K562 (cell line): Measurements from ENCODE around the gene LRGUK. TPM values are rescaled to one million over a fixed set of nuclear protein-coding genes. Genes with fewer than 3 reads are reported as not detected.

Experiments used
- ATAC-seq: fragments of 200-7000 bp; cut with Tn5 transposase; 3 replicates; pipeline ENCODE4 v1.9.1; 2020; ENCODE audit warnings: moderate library complexity
- BruUV-seq: library from RNA; stranded (reverse); fragments of 400-500 nt; replicated peaks from 2 replicates; lab custom pipeline; 2021; lab: Mats Ljungman, UMichigan
- CTCF ChIA-PET: fragments of 300-600 bp; formaldehyde crosslinking; extraction: SDS; loops from one replicate; lab custom pipeline; 2021; ENCODE audit warnings: low intra/inter-chr PET ratio; lab: Yijun Ruan, JAX
- POLR2A ChIA-PET: fragments of 300-600, 350-650 bp; sonication (Branson Sonifier 250); formaldehyde crosslinking; extraction: SDS; loops from one replicate; lab custom pipeline; 2021; ENCODE audit warnings: antibody characterized with exemption, inconsistent platforms; lab: Yijun Ruan, JAX
- DNase-seq, 4 experiments: peaks; one replicate each; pipeline versions ENCODE4 v3.0.0 to v3.0.0-alpha.2; 2011 to 2018; ENCODE audit warnings: low spot score in 3 of 4, mixed read lengths in 3 of 4; ENCODE audit errors: extremely low read depth in 1 of 4
- FAIRE-seq: peaks from 2 replicates; lab custom pipeline; 2011; peaks lifted over from hg19 to GRCh38; lab: Jason Lieb, UNC
- H2AFZ ChIP-seq: 2 replicates; pipeline ENCODE4 v1.6.0; 2011; ENCODE audit warnings: low read depth, low read length, control low read depth, inconsistent platforms
- H3K27ac ChIP-seq: fragments of 200-600 bp; 3 replicates; pipeline ENCODE4 v1.8.0; 2011; ENCODE audit warnings: low read depth, mild to moderate bottlenecking, control low read depth, inconsistent platforms, low read length, moderate library complexity, mixed read lengths; ENCODE audit errors: extremely low read depth
- H3K27me3 ChIP-seq, 2 experiments: fragments of 300-600 bp in 1 of 2; 2 replicates in 1 of 2; 3 replicates in 1 of 2; pipeline versions ENCODE4 v1.6.0 to v1.8.0; 2011; ENCODE audit warnings: inconsistent platforms in 2 of 2, low read length in 2 of 2, mild to moderate bottlenecking in 1 of 2, mixed read lengths in 1 of 2, moderate library complexity in 1 of 2; ENCODE audit not compliant: control insufficient read depth in 2 of 2, insufficient read depth in 2 of 2
- H3K36me3 ChIP-seq: fragments of 300-600 bp; 3 replicates; pipeline ENCODE4 v1.8.0; 2011; ENCODE audit warnings: mild to moderate bottlenecking, low read length, inconsistent platforms; ENCODE audit not compliant: control insufficient read depth, insufficient read depth
- H3K4me1 ChIP-seq, 2 experiments: fragments of 200-600 bp in 1 of 2; replicated peaks in 1 of 2; 2 replicates in 1 of 2; 3 replicates in 1 of 2; pipeline versions ENCODE4 v1.5.1 to v1.8.0; 2011; ENCODE audit warnings: inconsistent platforms in 2 of 2, low read length in 2 of 2, mild to moderate bottlenecking in 1 of 2, mixed read lengths in 1 of 2, moderate library complexity in 1 of 2; ENCODE audit not compliant: control insufficient read depth in 2 of 2, insufficient read depth in 2 of 2
- H3K4me2 ChIP-seq: 2 replicates; pipeline ENCODE4 v1.6.1; 2011; ENCODE audit warnings: low read length, control low read depth, inconsistent platforms, mixed read lengths; ENCODE audit not compliant: insufficient read depth
- H3K4me3 ChIP-seq: fragments of 200-600 bp; sonication (generic), shearing (Covaris generic); 2 replicates; pipeline ENCODE4 v1.5.1; 2016; ENCODE audit warnings: control low read depth, inconsistent platforms
- H3K79me2 ChIP-seq: fragments of 200-600 bp; 3 replicates; pipeline ENCODE4 v1.8.0; 2011; ENCODE audit warnings: low read length, inconsistent platforms; ENCODE audit not compliant: control insufficient read depth, insufficient read depth
- H3K9ac ChIP-seq, 2 experiments: 2 replicates each; pipeline versions ENCODE4 v1.6.0 to v1.6.1; 2011; ENCODE audit warnings: low read depth in 2 of 2, low read length in 2 of 2, control low read depth in 1 of 2, inconsistent platforms in 1 of 2, mild to moderate bottlenecking in 1 of 2, mixed read lengths in 1 of 2; ENCODE audit not compliant: insufficient read depth in 1 of 2
- H3K9me1 ChIP-seq: one replicate; pipeline ENCODE4 v1.6.0; 2011; ENCODE audit warnings: inconsistent platforms, mild to moderate bottlenecking, low read length, moderate library complexity; ENCODE audit not compliant: control insufficient read depth, insufficient read depth
- H3K9me3 ChIP-seq: replicated peaks from 2 replicates; pipeline ENCODE4 v1.5.1; 2011; ENCODE audit warnings: low read depth, low read length, inconsistent platforms; ENCODE audit not compliant: control insufficient read depth, insufficient read depth
- H4K20me1 ChIP-seq: replicated peaks from 2 replicates; pipeline ENCODE4 v1.6.1; 2011; ENCODE audit warnings: low read length, inconsistent platforms, mixed read lengths; ENCODE audit not compliant: control insufficient read depth, insufficient read depth
- CEBPB ChIP-seq: fragments of 450-650 bp; IDR thresholded peaks from 2 replicates; pipeline ENCODE4 v1.6.1; 2016; ENCODE audit warnings: missing genetic modification characterization, missing compliant biosample characterization
- RBM14 ChIP-seq: fragments of 200-400 bp; formaldehyde crosslinking; IDR thresholded peaks from 2 replicates; pipeline ENCODE4 v1.6.1; 2018; ENCODE audit warnings: low read depth, mild to moderate bottlenecking, low read length, moderate library complexity, borderline replicate concordance; ENCODE audit not compliant: insufficient read depth
- TRIM28 ChIP-seq: fragments of 450-650 bp; IDR thresholded peaks from 2 replicates; pipeline ENCODE4 v1.6.1; 2017
- U2AF1 ChIP-seq: fragments of 200-400 bp; formaldehyde crosslinking; optimal IDR thresholded peaks from 2 replicates; pipeline ENCODE3; 2017; ENCODE audit warnings: mild to moderate bottlenecking, low read depth, low read length, moderate library complexity
- WGBS: fragments of 100-300 bp; shearing (Covaris generic); methylation state at CpG from one replicate; pipeline ENCODE4 v1.1.6; 2016; ENCODE audit warnings: low coverage, mixed read lengths; ENCODE audit not compliant: insufficient coverage; ENCODE audit errors: missing lambda C conversion rate; 5-methylcytosine and 5-hydroxymethylcytosine counted together
- in situ Hi-C: fragments of 300-500 bp; cut with MboI; formaldehyde crosslinking; loops from 4 replicates; pipeline ENCODE4 v1.15.0; 2018; ENCODE audit warnings: inconsistent platforms, mixed read lengths
- intact Hi-C: fragments of 100-400 bp; cut with micrococcal nuclease; formaldehyde crosslinking; loops from 2 replicates; pipeline ENCODE4 v1.14.2; 2022
- polyA plus RNA-seq, 8 experiments: library from polyadenylated mRNA; depleted of rRNA in 4 of 8; stranded (reverse) in 5 of 8; unstranded in 3 of 8; fragments of >200 nt; fragmentation: Nextera tagmentation in 2 of 8; fragmentation: Illumina TruSeq in 1 of 8; extraction: Ambion mirVana in 2 of 8; extraction: Trizol in 1 of 8; gene quantifications; 2 replicates each; pipeline versions ENCODE4 v1.2.1 to v1.2.3, GENCODE V29; 2011 to 2014; ENCODE audit warnings: inconsistent platforms in 1 of 8, missing spikeins in 1 of 8
- total RNA-seq, 7 experiments: library from RNA; depleted of rRNA in 6 of 7; stranded (reverse); fragments of >200 nt in 6 of 7; fragmentation: Illumina TruSeq in 2 of 7; extraction: Trizol in 2 of 7; gene quantifications; 2 replicates each; pipeline versions ENCODE4 v1.2.1 to v1.2.3, GENCODE V29; 2011 to 2021; ENCODE audit warnings: low replicate concordance in 1 of 7
- TF ChIP-seq, protein P1 (sequence below): sonication (generic); formaldehyde crosslinking; IDR thresholded peaks from 2 replicates; pipeline ENCODE4 v1.8.1; 2023; ENCODE audit warnings: mild to moderate bottlenecking, missing genetic modification reagents, moderate library complexity
- TF ChIP-seq, protein P2 (sequence below): fragments of 450-650 bp; IDR thresholded peaks from 2 replicates; pipeline ENCODE4 v1.6.1; 2018; ENCODE audit not compliant: partially characterized antibody

LRGUK gene
- total and polyA plus RNA-seq, 9 of the 15 experiments (the other 6 are each of a cell fraction or from before 2014, with no cell fraction given) = 0.04 to 0.33 (median 0.18) TPM

- no peaks in the 10 kb centered on the region for H3K9me1 ChIP-seq
- TF ChIP-seq CEBPB (tag) (peak; percentile 38; the same call in 1 of the 2 replicates), U2AF1 (no peak)
- TF ChIP-seq, all 486 proteins: peak for 1
- Histone ChIP-seq H3K4me2 (no peak overlapping the region), H3K4me3 (no peak overlapping the region), H3K27ac (no peak overlapping the region), H3K79me2 (no peaks in the 10 kb centered on the region), H4K20me1 (no peaks in the 10 kb centered on the region), H3K9ac (no peak overlapping the region), H3K4me1 (peaks cover 2 to 17% of the 10 kb centered on the region in 2 experiments; a peak in 3 of 5 replicates), H3K9me3 (peaks cover 6% of the 10 kb centered on the region; the same call in 1 of the 2 replicates), H2AFZ (peak overlapping the region; percentile 17; the same call in 1 of the 2 replicates), H3K27me3 (no peaks in the 10 kb centered on the region), H3K36me3 (no peaks in the 10 kb centered on the region)
- ChIA-PET POLR2A (no interaction called here), CTCF (no interaction called here)
- FAIRE-seq (peak; percentile 44), ATAC-seq (no peak), DNase-seq (peak in 1 of 4 experiments; percentile 7)
- in situ Hi-C loops (no loop called here), intact Hi-C loops (no loop called here)
- BruUV-seq = no TSS peak
- WGBS = 68% methylated on average over 4 of the region's 4 CpGs
Observed at GRCh38 chr7:134203186-134203889, 76.2 kb downstream of the LRGUK start.

GRCh38 chr7:134209322-134210015, 82.3 kb downstream of the LRGUK start:
- peak; percentile 87 for FAIRE-seq
- H3K9me3 ChIP-seq = peaks cover 6% of the 10 kb centered on the region; the same call in 1 of the 2 replicates
- peak; percentile 84 for ATAC-seq
- intact Hi-C loops (no loop called here), in situ Hi-C loops (no loop called here)
- H3K79me2 ChIP-seq = no peaks in the 10 kb centered on the region
- ChIA-PET CTCF (no interaction called here), POLR2A (interaction anchor here (0.9 to 4.1 kb wide), 4 partner anchors 8 to 24 kb away, joined by 3 to 16 read pairs (median 4); no protein-coding TSS in a partner anchor)
- no peaks in the 10 kb centered on the region for H3K27me3 ChIP-seq
- H3K4me2 ChIP-seq = peak overlapping the region; percentile 62
- no TSS peak for BruUV-seq
- peak overlapping the region; percentile 60 for H3K27ac ChIP-seq
- no peaks in the 10 kb centered on the region for H4K20me1 ChIP-seq
- H3K4me3 ChIP-seq = peak overlapping the region; percentile 12; the same call in 1 of the 2 replicates
- peak overlapping the region; percentile 46 to 84 for H3K9ac ChIP-seq
- DNase-seq = peak; percentile 87 to 97 (median 92)
- H3K9me1 ChIP-seq = no peaks in the 10 kb centered on the region
- 3% methylated on average over 16 of the region's 16 CpGs for WGBS
- peaks cover 25 to 48% of the 10 kb centered on the region in 2 experiments for H3K4me1 ChIP-seq
- no peaks in the 10 kb centered on the region for H3K36me3 ChIP-seq
- H2AFZ ChIP-seq = peak overlapping the region; percentile 91
- TF ChIP-seq TRIM28 (peak; percentile 58; the same call in 1 of the 2 replicates), RBM14 (no peak)
- TF ChIP-seq, protein P1, sequence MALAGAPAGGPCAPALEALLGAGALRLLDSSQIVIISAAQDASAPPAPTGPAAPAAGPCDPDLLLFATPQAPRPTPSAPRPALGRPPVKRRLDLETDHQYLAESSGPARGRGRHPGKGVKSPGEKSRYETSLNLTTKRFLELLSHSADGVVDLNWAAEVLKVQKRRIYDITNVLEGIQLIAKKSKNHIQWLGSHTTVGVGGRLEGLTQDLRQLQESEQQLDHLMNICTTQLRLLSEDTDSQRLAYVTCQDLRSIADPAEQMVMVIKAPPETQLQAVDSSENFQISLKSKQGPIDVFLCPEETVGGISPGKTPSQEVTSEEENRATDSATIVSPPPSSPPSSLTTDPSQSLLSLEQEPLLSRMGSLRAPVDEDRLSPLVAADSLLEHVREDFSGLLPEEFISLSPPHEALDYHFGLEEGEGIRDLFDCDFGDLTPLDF = no peak
- TF ChIP-seq, protein P2, sequence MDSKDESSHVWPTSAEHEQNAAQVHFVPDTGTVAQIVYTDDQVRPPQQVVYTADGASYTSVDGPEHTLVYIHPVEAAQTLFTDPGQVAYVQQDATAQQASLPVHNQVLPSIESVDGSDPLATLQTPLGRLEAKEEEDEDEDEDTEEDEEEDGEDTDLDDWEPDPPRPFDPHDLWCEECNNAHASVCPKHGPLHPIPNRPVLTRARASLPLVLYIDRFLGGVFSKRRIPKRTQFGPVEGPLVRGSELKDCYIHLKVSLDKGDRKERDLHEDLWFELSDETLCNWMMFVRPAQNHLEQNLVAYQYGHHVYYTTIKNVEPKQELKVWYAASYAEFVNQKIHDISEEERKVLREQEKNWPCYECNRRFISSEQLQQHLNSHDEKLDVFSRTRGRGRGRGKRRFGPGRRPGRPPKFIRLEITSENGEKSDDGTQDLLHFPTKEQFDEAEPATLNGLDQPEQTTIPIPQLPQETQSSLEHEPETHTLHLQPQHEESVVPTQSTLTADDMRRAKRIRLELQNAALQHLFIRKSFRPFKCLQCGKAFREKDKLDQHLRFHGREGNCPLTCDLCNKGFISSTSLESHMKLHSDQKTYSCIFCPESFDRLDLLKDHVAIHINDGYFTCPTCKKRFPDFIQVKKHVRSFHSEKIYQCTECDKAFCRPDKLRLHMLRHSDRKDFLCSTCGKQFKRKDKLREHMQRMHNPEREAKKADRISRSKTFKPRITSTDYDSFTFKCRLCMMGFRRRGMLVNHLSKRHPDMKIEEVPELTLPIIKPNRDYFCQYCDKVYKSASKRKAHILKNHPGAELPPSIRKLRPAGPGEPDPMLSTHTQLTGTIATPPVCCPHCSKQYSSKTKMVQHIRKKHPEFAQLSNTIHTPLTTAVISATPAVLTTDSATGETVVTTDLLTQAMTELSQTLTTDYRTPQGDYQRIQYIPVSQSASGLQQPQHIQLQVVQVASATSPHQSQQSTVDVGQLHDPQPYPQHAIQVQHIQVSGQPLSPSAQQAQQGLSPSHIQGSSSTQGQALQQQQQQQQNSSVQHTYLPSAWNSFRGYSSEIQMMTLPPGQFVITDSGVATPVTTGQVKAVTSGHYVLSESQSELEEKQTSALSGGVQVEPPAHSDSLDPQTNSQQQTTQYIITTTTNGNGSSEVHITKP = peak; percentile 55
